MM.1S (cell line): ENCODE measurements around the gene DNAH5.

ENCODE experiments used
- DNase-seq: peaks from one replicate; pipeline ENCODE4 v3.0.0-alpha.2; 2015
- H2AFZ ChIP-seq: fragments of 300-600 bp; sonication (generic); 2 replicates; pipeline ENCODE4 v1.6.0; 2016; ENCODE audit warnings: antibody characterized with exemption, low read length
- H3F3A ChIP-seq: fragments of 300-600 bp; sonication (generic); 2 replicates; pipeline ENCODE4 v1.6.1; 2016; ENCODE audit warnings: mild to moderate bottlenecking, antibody characterized with exemption, low read length, moderate library complexity, mixed read lengths; ENCODE audit not compliant: insufficient read depth
- H3K27ac ChIP-seq: fragments of 300-600 bp; sonication (generic); 2 replicates; pipeline ENCODE4 v1.5.1; 2016; ENCODE audit warnings: mild to moderate bottlenecking, low read length
- H3K27me3 ChIP-seq: fragments of 300-600 bp; sonication (generic); replicated peaks from 2 replicates; pipeline ENCODE4 v1.6.0; 2016; ENCODE audit warnings: low read length; ENCODE audit not compliant: insufficient read depth
- H3K36me3 ChIP-seq: fragments of 300-600 bp; sonication (generic); replicated peaks from 2 replicates; pipeline ENCODE4 v1.6.1; 2016; ENCODE audit warnings: mild to moderate bottlenecking, low read length, mixed read lengths; ENCODE audit not compliant: insufficient read depth
- H3K4me1 ChIP-seq: fragments of 300-600 bp; sonication (generic); 2 replicates; pipeline ENCODE4 v1.6.1; 2016; ENCODE audit warnings: low read length, mixed read lengths
- H3K4me2 ChIP-seq: fragments of 300-600 bp; sonication (generic); 2 replicates; pipeline ENCODE4 v1.6.0; 2016; ENCODE audit warnings: low read depth, low read length
- H3K4me3 ChIP-seq: fragments of 300-600 bp; sonication (generic); 2 replicates; pipeline ENCODE4 v1.5.1; 2016; ENCODE audit warnings: low read length, mixed read lengths
- H3K79me2 ChIP-seq: fragments of 300-600 bp; sonication (generic); 2 replicates; pipeline ENCODE4 v1.6.1; 2016; ENCODE audit warnings: mixed run types, low read length, mixed read lengths
- H3K9ac ChIP-seq: fragments of 300-600 bp; sonication (generic); 2 replicates; pipeline ENCODE4 v1.6.1; 2016; ENCODE audit warnings: low read length, mixed read lengths
- H3K9me2 ChIP-seq: fragments of 300-600 bp; sonication (generic); replicated peaks from 2 replicates; pipeline ENCODE4 v1.6.1; 2016; ENCODE audit warnings: mild to moderate bottlenecking, low read length, mixed read lengths; ENCODE audit not compliant: insufficient read depth
- H3K9me3 ChIP-seq: fragments of 300-600 bp; sonication (generic); replicated peaks from 2 replicates; pipeline ENCODE4 v1.6.1; 2016; ENCODE audit warnings: mild to moderate bottlenecking, low read length, mixed read lengths; ENCODE audit not compliant: insufficient read depth
- H4K20me1 ChIP-seq: fragments of 300-600 bp; sonication (generic); 2 replicates; pipeline ENCODE4 v1.6.1; 2016; ENCODE audit warnings: mild to moderate bottlenecking, low read length, moderate library complexity, mixed read lengths; ENCODE audit not compliant: insufficient read depth
- CTCF ChIP-seq: fragments of 300-600 bp; sonication (generic); IDR thresholded peaks from 2 replicates; pipeline ENCODE4 v1.5.1; 2016; ENCODE audit warnings: antibody characterized with exemption, low read length, mixed read lengths
- EZH2 ChIP-seq: fragments of 300-600 bp; sonication (generic); optimal IDR thresholded peaks from 2 replicates; pipeline ENCODE3; 2017; ENCODE audit warnings: low read depth, mild to moderate bottlenecking, antibody characterized with exemption, low read length, mixed read lengths
- EZH2phosphoT487 ChIP-seq: fragments of 300-600 bp; sonication (generic); IDR thresholded peaks from 2 replicates; pipeline ENCODE4 v1.6.1; 2018; ENCODE audit warnings: antibody characterized with exemption, low read length

DNAH5 gene

DNA sequence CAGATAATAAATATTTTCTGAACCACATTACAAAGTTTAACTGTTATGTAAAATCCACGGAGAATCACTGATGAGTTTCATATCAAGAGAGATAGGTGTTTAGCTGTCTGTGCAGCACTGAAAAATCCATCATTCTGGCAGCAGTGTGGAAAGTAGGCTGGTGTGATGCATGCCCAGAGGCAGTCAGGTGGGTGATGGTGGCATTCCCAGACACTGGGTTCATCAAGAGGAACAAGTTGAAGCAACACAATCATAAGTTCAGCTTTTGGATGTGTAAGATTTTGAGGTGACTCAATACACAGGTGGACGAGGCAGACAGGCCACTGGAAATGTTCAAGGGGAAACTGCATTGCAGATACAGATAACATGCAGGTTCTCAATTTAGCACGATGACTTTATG, 11.9 kb downstream of the DNAH5 start:
- Histone ChIP-seq H3K9me3 (no peaks in the 10 kb centered on the region), H3K36me3 (no peaks in the 10 kb centered on the region), H4K20me1 (no peaks in the 10 kb centered on the region), H3K27me3 (no peaks in the 10 kb centered on the region), H3F3A (no peaks in the 10 kb centered on the region), H3K4me3 (no peak overlapping the region), H3K79me2 (no peaks in the 10 kb centered on the region), H3K4me2 (no peak overlapping the region), H3K4me1 (no peaks in the 10 kb centered on the region), H3K27ac (no peak overlapping the region), H2AFZ (no peak overlapping the region), H3K9ac (no peak overlapping the region), H3K9me2 (no peaks in the 10 kb centered on the region)
- no peak for DNase-seq
- TF ChIP-seq CTCF = no peak
- no peak for TF ChIP-seq EZH2
- no peak for TF ChIP-seq EZH2phosphoT487

DNA sequence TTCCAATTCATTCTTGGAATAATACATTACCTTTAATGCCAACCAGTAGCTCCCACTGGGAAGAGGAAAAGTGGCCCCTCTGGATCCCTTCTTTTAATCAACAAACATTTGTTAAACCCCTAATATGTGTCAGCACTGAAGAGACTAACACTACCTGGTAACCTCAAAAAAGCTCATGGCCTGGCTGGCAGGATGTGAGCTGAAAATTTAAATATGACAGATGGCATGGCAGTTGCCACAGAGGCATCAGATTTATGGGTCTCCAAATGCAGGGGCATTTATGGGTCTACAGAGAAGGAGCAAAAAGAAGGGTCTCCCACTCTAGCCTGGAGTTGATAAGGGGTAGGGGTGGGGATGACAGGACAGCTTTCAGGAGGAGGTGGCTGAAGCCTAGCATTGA, 12.5 kb downstream of the DNAH5 start:
- Histone ChIP-seq H3K9ac (no peak overlapping the region), H3K9me3 (no peaks in the 10 kb centered on the region), H3K9me2 (no peaks in the 10 kb centered on the region), H3K27me3 (no peaks in the 10 kb centered on the region), H3K4me3 (no peak overlapping the region), H2AFZ (no peak overlapping the region), H3K4me1 (no peaks in the 10 kb centered on the region), H3K36me3 (no peaks in the 10 kb centered on the region), H3F3A (no peaks in the 10 kb centered on the region), H3K79me2 (no peaks in the 10 kb centered on the region), H4K20me1 (no peaks in the 10 kb centered on the region), H3K27ac (no peak overlapping the region), H3K4me2 (no peak overlapping the region)
- no peak for DNase-seq
- TF ChIP-seq EZH2 = no peak
- no peak for TF ChIP-seq EZH2phosphoT487
- no peak for TF ChIP-seq CTCF

- Histone ChIP-seq H2AFZ (no peak overlapping the region), H3K4me3 (no peak overlapping the region), H3K4me1 (no peaks in the 10 kb centered on the region), H3K9ac (no peak overlapping the region), H3K9me2 (no peaks in the 10 kb centered on the region), H3K4me2 (no peak overlapping the region), H3K27ac (no peak overlapping the region), H4K20me1 (no peaks in the 10 kb centered on the region), H3K9me3 (no peaks in the 10 kb centered on the region), H3F3A (no peaks in the 10 kb centered on the region), H3K36me3 (no peaks in the 10 kb centered on the region), H3K27me3 (no peaks in the 10 kb centered on the region), H3K79me2 (no peaks in the 10 kb centered on the region)
- TF ChIP-seq EZH2phosphoT487 (no peak), EZH2 (no peak), CTCF (no peak)
- no peak for DNase-seq
Measured at GRCh38 chr5:13930541-13931171, 13.8 kb downstream of the DNAH5 start.
